ENCODE results near the gene HSPA12B. TPM values are rescaled to one million over a fixed set of nuclear protein-coding genes. Genes with fewer than 3 reads are reported as not detected.

HSPA12B gene
- total and polyA plus RNA-seq, 2 of the 13 experiments (the other 11 are each of a cell fraction or from before 2014, with no cell fraction given), result 0.01 TPM; not detected in 1

- no peak for TF ChIP-seq ZNF883 (CRISPR knock-in tag; IDR thresholded peaks at IDR 0.05; ENCODE audit: not compliant biosample characterization)
- TF ChIP-seq, protein P1, sequence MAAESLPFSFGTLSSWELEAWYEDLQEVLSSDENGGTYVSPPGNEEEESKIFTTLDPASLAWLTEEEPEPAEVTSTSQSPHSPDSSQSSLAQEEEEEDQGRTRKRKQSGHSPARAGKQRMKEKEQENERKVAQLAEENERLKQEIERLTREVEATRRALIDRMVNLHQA (CRISPR knock-in tag; IDR thresholded peaks at IDR 0.05), result no peak
- no peak for TF ChIP-seq MAZ (IDR thresholded peaks at IDR 0.05; ENCODE audit: borderline replicate concordance, low read depth, low read length)
- no peak for TF ChIP-seq MAZ (CRISPR knock-in tag; IDR thresholded peaks at IDR 0.05; ENCODE audit: low read depth)
- no peak for TF ChIP-seq TARDBP (CRISPR knock-in tag; IDR thresholded peaks at IDR 0.05)
- TF ChIP-seq SRSF9 (IDR thresholded peaks at IDR 0.05; ENCODE audit: borderline replicate concordance, insufficient read depth, low read depth, low read length, poor library complexity, severe bottlenecking), result no peak
- TF ChIP-seq KAT7 (CRISPR knock-in tag; IDR thresholded peaks at IDR 0.05; ENCODE audit: borderline replicate concordance), result no peak
- no peak for TF ChIP-seq NKX3-1 (CRISPR knock-in tag; IDR thresholded peaks at IDR 0.05)
- TF ChIP-seq TEAD3 (CRISPR knock-in tag; optimal IDR thresholded peaks at IDR 0.05; ENCODE audit: borderline replicate concordance), result no peak
- no peak for TF ChIP-seq TP53 (CRISPR knock-in tag; conservative IDR thresholded peaks at IDR 0.05)
- TF ChIP-seq ZFP36 (IDR thresholded peaks at IDR 0.05; ENCODE audit: borderline replicate concordance, low read depth, low read length, partially characterized antibody), result no peak
- TF ChIP-seq XBP1 (CRISPR knock-in tag; IDR thresholded peaks at IDR 0.05), result no peak
- TF ChIP-seq, protein P2, sequence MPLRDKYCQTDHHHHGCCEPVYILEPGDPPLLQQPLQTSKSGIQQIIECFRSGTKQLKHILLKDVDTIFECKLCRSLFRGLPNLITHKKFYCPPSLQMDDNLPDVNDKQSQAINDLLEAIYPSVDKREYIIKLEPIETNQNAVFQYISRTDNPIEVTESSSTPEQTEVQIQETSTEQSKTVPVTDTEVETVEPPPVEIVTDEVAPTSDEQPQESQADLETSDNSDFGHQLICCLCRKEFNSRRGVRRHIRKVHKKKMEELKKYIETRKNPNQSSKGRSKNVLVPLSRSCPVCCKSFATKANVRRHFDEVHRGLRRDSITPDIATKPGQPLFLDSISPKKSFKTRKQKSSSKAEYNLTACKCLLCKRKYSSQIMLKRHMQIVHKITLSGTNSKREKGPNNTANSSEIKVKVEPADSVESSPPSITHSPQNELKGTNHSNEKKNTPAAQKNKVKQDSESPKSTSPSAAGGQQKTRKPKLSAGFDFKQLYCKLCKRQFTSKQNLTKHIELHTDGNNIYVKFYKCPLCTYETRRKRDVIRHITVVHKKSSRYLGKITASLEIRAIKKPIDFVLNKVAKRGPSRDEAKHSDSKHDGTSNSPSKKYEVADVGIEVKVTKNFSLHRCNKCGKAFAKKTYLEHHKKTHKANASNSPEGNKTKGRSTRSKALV (CRISPR knock-in tag; IDR thresholded peaks at IDR 0.05), result no peak
- 0 out of 2 replicates have a peak, but pooled peaks have one; percentile 34 for TF ChIP-seq CCDC6 (CRISPR knock-in tag; IDR thresholded peaks at IDR 0.05)
- TF ChIP-seq TSC22D2 (CRISPR knock-in tag; IDR thresholded peaks at IDR 0.05; ENCODE audit: borderline replicate concordance), result no peak
- no peak for TF ChIP-seq ATF5 (CRISPR knock-in tag; IDR thresholded peaks at IDR 0.05; ENCODE audit: low read depth)
- no peak for TF ChIP-seq IRF9 (CRISPR knock-in tag; IDR thresholded peaks at IDR 0.05; ENCODE audit: borderline replicate concordance)
- no peak for TF ChIP-seq SSRP1 (CRISPR knock-in tag; IDR thresholded peaks at IDR 0.05)
- TF ChIP-seq KMT2B (CRISPR knock-in tag; IDR thresholded peaks at IDR 0.05), result no peak
- TF ChIP-seq XRCC5 (optimal IDR thresholded peaks at IDR 0.05; ENCODE audit: low read length), result no peak
- TF ChIP-seq DMAP1 (CRISPR knock-in tag; IDR thresholded peaks at IDR 0.05), result no peak
- TF ChIP-seq SOX13 (IDR thresholded peaks at IDR 0.05), result no peak
- TF ChIP-seq SOX13 (CRISPR knock-in tag; conservative IDR thresholded peaks at IDR 0.05 in 1 of 2, IDR thresholded peaks at IDR 0.05 in 1 of 2), result no peak
- no peak for TF ChIP-seq PBX2 (CRISPR knock-in tag; IDR thresholded peaks at IDR 0.05)
- no peak for TF ChIP-seq SNAPC2 (CRISPR knock-in tag; IDR thresholded peaks at IDR 0.05)
- TF ChIP-seq BRCA1 (CRISPR knock-in tag; IDR thresholded peaks at IDR 0.05), result no peak
- no peak for TF ChIP-seq MBD4 (IDR thresholded peaks at IDR 0.05; ENCODE audit: borderline replicate concordance, low read length)
Observed at GRCh38 chr20:3796477-3797225, 64.2 kb downstream of the HSPA12B start (continued).

All from HepG2 (cell line).